SK-N-SH (cell line): ENCODE measurements around the gene MRFAP1. TPM values are rescaled to one million over a fixed set of nuclear protein-coding genes. Genes with fewer than 3 reads are reported as not detected.

Source experiments
- CTCF ChIA-PET: fragments of 300-600, 350-600 bp; formaldehyde crosslinking; extraction: SDS; loops from one replicate; lab custom pipeline; 2021; lab: Yijun Ruan, JAX
- POLR2A ChIA-PET: fragments of 350-600 bp; sonication (Branson Sonifier 250); formaldehyde crosslinking; extraction: SDS; loops from one replicate; lab custom pipeline; 2020; ENCODE audit warnings: antibody characterized with exemption, inconsistent platforms; lab: Yijun Ruan, JAX
- DNase-seq: peaks from one replicate; pipeline ENCODE4 v3.0.0; 2012
- H2AFZ ChIP-seq: fragments of 200-600 bp; sonication (generic); 2 replicates; pipeline ENCODE4 v1.8.1; 2016; ENCODE audit warnings: antibody characterized with exemption, mild to moderate bottlenecking, low read depth
- H3F3A ChIP-seq: fragments of 200-600 bp; sonication (generic); replicated peaks from 2 replicates; pipeline ENCODE3; 2016; ENCODE audit warnings: antibody characterized with exemption, mild to moderate bottlenecking; ENCODE audit not compliant: insufficient read depth
- H3K27ac ChIP-seq, 2 experiments: fragments of 200-500 bp in 1 of 2; fragments of 200-600 bp in 1 of 2; sonication (Bioruptor generic) in 1 of 2; sonication (generic), shearing (Covaris generic) in 1 of 2; 2 replicates each; pipeline versions ENCODE4 v1.5.1 to v1.6.1; 2014 to 2016; ENCODE audit warnings: low read depth in 2 of 2, inconsistent platforms in 1 of 2, low read length in 1 of 2, mild to moderate bottlenecking in 1 of 2, mixed read lengths in 1 of 2
- H3K27me3 ChIP-seq: fragments of 200-600 bp; sonication (generic), shearing (Covaris generic); 2 replicates; pipeline ENCODE4 v1.6.1; 2016; ENCODE audit warnings: mixed run types; ENCODE audit not compliant: insufficient read depth
- H3K36me3 ChIP-seq, 2 experiments: fragments of 200-500 bp in 1 of 2; fragments of 200-600 bp in 1 of 2; sonication (Bioruptor generic) in 1 of 2; sonication (generic) in 1 of 2; replicated peaks in 1 of 2; 2 replicates each; pipeline versions ENCODE3 to v1.5.1; 2014 to 2016; ENCODE audit warnings: low read length in 1 of 2, mild to moderate bottlenecking in 1 of 2; ENCODE audit not compliant: insufficient read depth in 2 of 2, control insufficient read depth in 1 of 2
- H3K4me1 ChIP-seq, 2 experiments: fragments of 200-500 bp in 1 of 2; fragments of 200-600 bp in 1 of 2; sonication (Bioruptor generic) in 1 of 2; sonication (generic), shearing (Covaris generic) in 1 of 2; 2 replicates each; pipeline versions ENCODE4 v1.5.1 to v1.6.1; 2014 to 2016; ENCODE audit warnings: low read depth in 1 of 2, low read length in 1 of 2, mixed run types in 1 of 2; ENCODE audit not compliant: insufficient read depth in 2 of 2, control insufficient read depth in 1 of 2
- H3K4me2 ChIP-seq: fragments of 200-600 bp; sonication (generic), shearing (Covaris generic); 2 replicates; pipeline ENCODE4 v1.6.1; 2017; ENCODE audit warnings: mixed run types
- H3K4me3 ChIP-seq, 2 experiments: fragments of 200-500 bp in 1 of 2; fragments of 200-600 bp in 1 of 2; sonication (Bioruptor generic) in 1 of 2; sonication (generic), shearing (Covaris generic) in 1 of 2; 2 replicates each; pipeline versions ENCODE4 v1.5.1 to v1.8.1; 2014 to 2016; ENCODE audit warnings: low read depth in 2 of 2, inconsistent platforms in 1 of 2, low read length in 1 of 2, mild to moderate bottlenecking in 1 of 2, mixed read lengths in 1 of 2, moderate library complexity in 1 of 2
- H3K79me2 ChIP-seq: fragments of 200-600 bp; sonication (generic); 2 replicates; pipeline ENCODE4 v1.8.1; 2017; ENCODE audit warnings: mild to moderate bottlenecking; ENCODE audit not compliant: insufficient read depth
- H3K9ac ChIP-seq: fragments of 200-600 bp; sonication (generic); 2 replicates; pipeline ENCODE4 v1.6.1; 2017; ENCODE audit warnings: mixed run types
- H3K9me2 ChIP-seq: fragments of 200-600 bp; sonication (generic); 2 replicates; pipeline ENCODE4 v1.6.1; 2017; ENCODE audit warnings: mixed run types
- H3K9me3 ChIP-seq: fragments of 200-600 bp; sonication (generic); 2 replicates; pipeline ENCODE4 v1.6.1; 2017; ENCODE audit warnings: mixed run types, mild to moderate bottlenecking, moderate library complexity
- H4K20me1 ChIP-seq: fragments of 200-600 bp; sonication (generic); 2 replicates; pipeline ENCODE4 v1.6.1; 2017; ENCODE audit warnings: mild to moderate bottlenecking, mixed run types; ENCODE audit not compliant: insufficient read depth
- EZH2phosphoT487 ChIP-seq: fragments of 200-600 bp; sonication (generic); IDR thresholded peaks from 2 replicates; pipeline ENCODE4 v1.6.1; 2017; ENCODE audit warnings: low read depth, mixed run types, mild to moderate bottlenecking, antibody characterized with exemption, moderate library complexity, borderline replicate concordance
- FOSL2 ChIP-seq: IDR thresholded peaks from 2 replicates; pipeline ENCODE4 v1.4.0; 2012; ENCODE audit warnings: low read depth, mild to moderate bottlenecking, moderate library complexity, borderline replicate concordance
- GABPA ChIP-seq: IDR thresholded peaks from 2 replicates; pipeline ENCODE4 v1.4.0; 2012; ENCODE audit warnings: low read depth, mild to moderate bottlenecking
- GATA2 ChIP-seq: sonication (generic); formaldehyde crosslinking; IDR thresholded peaks from 2 replicates; pipeline ENCODE4 v1.5.0; 2020; ENCODE audit warnings: mild to moderate bottlenecking, missing genetic modification reagents
- JUND ChIP-seq: IDR thresholded peaks from 2 replicates; pipeline ENCODE4 v1.4.0; 2012
- MAX ChIP-seq: IDR thresholded peaks from 2 replicates; pipeline ENCODE4 v1.4.0; 2012; ENCODE audit warnings: low read depth
- MEF2A ChIP-seq: IDR thresholded peaks from 2 replicates; pipeline ENCODE4 v1.4.0; 2012; ENCODE audit warnings: low read depth, borderline replicate concordance
- NFIC ChIP-seq: IDR thresholded peaks from 2 replicates; pipeline ENCODE4 v1.4.0; 2012; ENCODE audit warnings: borderline replicate concordance
- PBX3 ChIP-seq: IDR thresholded peaks from 2 replicates; pipeline ENCODE4; 2012
- POLR2AphosphoS5 ChIP-seq: IDR thresholded peaks from 2 replicates; pipeline ENCODE4 v1.6.1; 2012; ENCODE audit warnings: low read depth, low read length
- RAD21 ChIP-seq: IDR thresholded peaks from 2 replicates; pipeline ENCODE4 v1.6.1; 2012; ENCODE audit warnings: mild to moderate bottlenecking, low read length
- SMC3 ChIP-seq: IDR thresholded peaks from 2 replicates; pipeline ENCODE4 v1.6.1; 2012; ENCODE audit warnings: low read depth, low read length, improper control_type of control experiment
- TAF1 ChIP-seq: IDR thresholded peaks from 2 replicates; pipeline ENCODE4 v1.6.1; 2012; ENCODE audit warnings: low read depth, mild to moderate bottlenecking, low read length, moderate library complexity, borderline replicate concordance
- TCF12 ChIP-seq: IDR thresholded peaks from 2 replicates; pipeline ENCODE4 v1.4.0; 2012
- YY1 ChIP-seq: IDR thresholded peaks from 2 replicates; pipeline ENCODE4 v1.4.0; 2012; ENCODE audit warnings: low read depth, mild to moderate bottlenecking
- WGBS: methylation state at CpG from one replicate; pipeline ENCODE4 v1.1.6; 2017; ENCODE audit warnings: low lambda C conversion rate; 5-methylcytosine and 5-hydroxymethylcytosine counted together
- polyA plus RNA-seq, 3 experiments: library from polyadenylated mRNA; depleted of rRNA; stranded (reverse); fragments of >200 nt; gene quantifications; 2 replicates each; pipeline ENCODE4 v1.2.3, GENCODE V29; 2012
- TF ChIP-seq, protein P1 (sequence below): fragments of 150-350 bp; IDR thresholded peaks from 2 replicates; pipeline ENCODE4 v1.6.1; 2016; ENCODE audit warnings: mild to moderate bottlenecking, low read depth, low read length
- TF ChIP-seq, protein P2 (sequence below): IDR thresholded peaks from 2 replicates; pipeline ENCODE4 v1.4.0; 2012; ENCODE audit warnings: low read depth, borderline replicate concordance
- TF ChIP-seq, protein P3 (sequence below): fragments of 200-600 bp; sonication (generic); IDR thresholded peaks from 2 replicates; pipeline ENCODE4 v1.6.1; 2017; ENCODE audit warnings: antibody characterized with exemption, mild to moderate bottlenecking, moderate library complexity

The MRFAP1 gene
- polyA plus RNA-seq, 1 of the 3 experiments (the other 2 are of a cell fraction): 416 TPM

DNA sequence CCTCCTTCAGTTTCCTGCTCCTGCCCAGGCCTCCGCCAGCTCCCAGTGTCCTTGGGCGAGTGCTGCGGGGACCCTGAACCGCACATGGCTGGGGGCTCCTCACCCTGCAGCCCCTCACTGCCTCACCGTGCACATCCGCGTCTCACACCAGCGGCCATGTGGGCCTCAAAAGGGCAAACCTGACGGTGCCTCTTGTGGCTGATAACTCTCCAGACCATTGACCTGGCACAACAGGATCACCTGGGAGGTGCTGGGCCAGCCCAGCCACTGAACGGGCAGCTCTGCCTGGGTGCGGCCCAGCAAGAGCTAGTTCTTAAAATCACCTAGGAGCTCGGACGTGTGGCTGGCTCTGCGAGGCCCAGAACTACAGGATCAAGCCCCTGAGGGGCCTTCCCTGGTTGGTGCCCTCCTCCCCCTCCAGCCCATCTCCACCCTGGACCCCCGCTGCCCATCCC lies 49.0 kb downstream of the MRFAP1 start:
- Histone ChIP-seq H3K4me1 (peaks cover 7 to 20% of the 10 kb centered on the region in 2 experiments; a peak in 3 of 4 replicates), H4K20me1 (no peaks in the 10 kb centered on the region), H3F3A (peaks cover 6% of the 10 kb centered on the region), H3K27me3 (no peaks in the 10 kb centered on the region), H3K9ac (peak overlapping the region; percentile 55; the same call in 1 of the 2 replicates), H3K79me2 (no peaks in the 10 kb centered on the region), H3K4me2 (peak overlapping the region; percentile 55; the same call in 1 of the 2 replicates), H3K27ac (peak overlapping the region in 1 of 2 experiments; percentile 85; a peak in 2 of 4 replicates), H3K9me3 (no peaks in the 10 kb centered on the region), H3K36me3 (no peaks in the 10 kb centered on the region), H3K9me2 (no peaks in the 10 kb centered on the region), H3K4me3 (no peak overlapping the region), H2AFZ (peak overlapping the region; percentile 93; the same call in 1 of the 2 replicates)
- DNase-seq: no peak
- CTCF ChIA-PET: interaction anchor here (1.2 kb wide), 1 partner anchor 15 kb away, joined by 4 read pairs; no protein-coding TSS in a partner anchor
- POLR2A ChIA-PET: no interaction called here
- TF ChIP-seq SMC3 (no peak), YY1 (no peak), GABPA (no peak), MEF2A (no peak), PBX3 (no peak), POLR2AphosphoS5 (no peak), RAD21 (no peak), TCF12 (no peak), EZH2phosphoT487 (no peak), GATA2 (no peak), TAF1 (no peak), NFIC (no peak), JUND (no peak), FOSL2 (no peak), MAX (no peak)
- TF ChIP-seq, protein P1, sequence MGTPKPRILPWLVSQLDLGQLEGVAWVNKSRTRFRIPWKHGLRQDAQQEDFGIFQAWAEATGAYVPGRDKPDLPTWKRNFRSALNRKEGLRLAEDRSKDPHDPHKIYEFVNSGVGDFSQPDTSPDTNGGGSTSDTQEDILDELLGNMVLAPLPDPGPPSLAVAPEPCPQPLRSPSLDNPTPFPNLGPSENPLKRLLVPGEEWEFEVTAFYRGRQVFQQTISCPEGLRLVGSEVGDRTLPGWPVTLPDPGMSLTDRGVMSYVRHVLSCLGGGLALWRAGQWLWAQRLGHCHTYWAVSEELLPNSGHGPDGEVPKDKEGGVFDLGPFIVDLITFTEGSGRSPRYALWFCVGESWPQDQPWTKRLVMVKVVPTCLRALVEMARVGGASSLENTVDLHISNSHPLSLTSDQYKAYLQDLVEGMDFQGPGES: no peak
- TF ChIP-seq, protein P2, sequence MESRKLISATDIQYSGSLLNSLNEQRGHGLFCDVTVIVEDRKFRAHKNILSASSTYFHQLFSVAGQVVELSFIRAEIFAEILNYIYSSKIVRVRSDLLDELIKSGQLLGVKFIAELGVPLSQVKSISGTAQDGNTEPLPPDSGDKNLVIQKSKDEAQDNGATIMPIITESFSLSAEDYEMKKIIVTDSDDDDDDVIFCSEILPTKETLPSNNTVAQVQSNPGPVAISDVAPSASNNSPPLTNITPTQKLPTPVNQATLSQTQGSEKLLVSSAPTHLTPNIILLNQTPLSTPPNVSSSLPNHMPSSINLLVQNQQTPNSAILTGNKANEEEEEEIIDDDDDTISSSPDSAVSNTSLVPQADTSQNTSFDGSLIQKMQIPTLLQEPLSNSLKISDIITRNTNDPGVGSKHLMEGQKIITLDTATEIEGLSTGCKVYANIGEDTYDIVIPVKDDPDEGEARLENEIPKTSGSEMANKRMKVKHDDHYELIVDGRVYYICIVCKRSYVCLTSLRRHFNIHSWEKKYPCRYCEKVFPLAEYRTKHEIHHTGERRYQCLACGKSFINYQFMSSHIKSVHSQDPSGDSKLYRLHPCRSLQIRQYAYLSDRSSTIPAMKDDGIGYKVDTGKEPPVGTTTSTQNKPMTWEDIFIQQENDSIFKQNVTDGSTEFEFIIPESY: no peak
- TF ChIP-seq, protein P3, sequence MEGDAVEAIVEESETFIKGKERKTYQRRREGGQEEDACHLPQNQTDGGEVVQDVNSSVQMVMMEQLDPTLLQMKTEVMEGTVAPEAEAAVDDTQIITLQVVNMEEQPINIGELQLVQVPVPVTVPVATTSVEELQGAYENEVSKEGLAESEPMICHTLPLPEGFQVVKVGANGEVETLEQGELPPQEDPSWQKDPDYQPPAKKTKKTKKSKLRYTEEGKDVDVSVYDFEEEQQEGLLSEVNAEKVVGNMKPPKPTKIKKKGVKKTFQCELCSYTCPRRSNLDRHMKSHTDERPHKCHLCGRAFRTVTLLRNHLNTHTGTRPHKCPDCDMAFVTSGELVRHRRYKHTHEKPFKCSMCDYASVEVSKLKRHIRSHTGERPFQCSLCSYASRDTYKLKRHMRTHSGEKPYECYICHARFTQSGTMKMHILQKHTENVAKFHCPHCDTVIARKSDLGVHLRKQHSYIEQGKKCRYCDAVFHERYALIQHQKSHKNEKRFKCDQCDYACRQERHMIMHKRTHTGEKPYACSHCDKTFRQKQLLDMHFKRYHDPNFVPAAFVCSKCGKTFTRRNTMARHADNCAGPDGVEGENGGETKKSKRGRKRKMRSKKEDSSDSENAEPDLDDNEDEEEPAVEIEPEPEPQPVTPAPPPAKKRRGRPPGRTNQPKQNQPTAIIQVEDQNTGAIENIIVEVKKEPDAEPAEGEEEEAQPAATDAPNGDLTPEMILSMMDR: no peak
- 98% methylated on average over 6 of the region's 15 CpGs for WGBS

Other genes with a start within 250 kb of the MRFAP1 start
- 0.08 and 0.21 TPM in 2 replicates for gene PPP2R2C, start 168.1 kb upstream of the MRFAP1 start, polyA plus RNA-seq (2012; rRNA removed)
- 18.5 and 24.9 TPM in 2 replicates for gene MAN2B2, start 65.5 kb upstream of the MRFAP1 start, polyA plus RNA-seq (2012; rRNA removed)
- gene S100P, start 53.2 kb downstream of the MRFAP1 start, polyA plus RNA-seq (2012; rRNA removed): not detected in 2 replicates
- gene MRFAP1L1, start 69.2 kb downstream of the MRFAP1 start, polyA plus RNA-seq (2012; rRNA removed): 60.3 and 64.1 TPM in 2 replicates
- 21.9 and 22.1 TPM in 2 replicates for gene BLOC1S4, start 75.5 kb downstream of the MRFAP1 start, polyA plus RNA-seq (2012; rRNA removed)
- gene KIAA0232, start 142.0 kb downstream of the MRFAP1 start, polyA plus RNA-seq (2012; rRNA removed): 5.7 and 7.7 TPM in 2 replicates